H1 (cell line): ENCODE results near the gene PABPC1L. TPM values are rescaled to one million over a fixed set of nuclear protein-coding genes. Genes with fewer than 3 reads are reported as not detected.

ENCODE experiments used
- CHD1 ChIP-seq: IDR thresholded peaks from 2 replicates; pipeline ENCODE4 v1.6.1; 2012; ENCODE audit warnings: low read depth, low read length, improper control_type of control experiment
- CHD2 ChIP-seq: IDR thresholded peaks from 2 replicates; pipeline ENCODE4 v1.6.1; 2012; ENCODE audit warnings: low read length, improper control_type of control experiment
- EP300 ChIP-seq, 2 experiments: IDR thresholded peaks; 1 replicate in 1 of 2; 2 replicates in 1 of 2; pipeline ENCODE4 v1.6.1; 2011 to 2012; ENCODE audit warnings: low read depth in 2 of 2, low read length in 2 of 2, mild to moderate bottlenecking in 2 of 2, borderline replicate concordance in 1 of 2, inconsistent platforms in 1 of 2, moderate library complexity in 1 of 2
- JUN ChIP-seq: IDR thresholded peaks from 2 replicates; pipeline ENCODE4 v1.6.1; 2011; ENCODE audit warnings: low read depth, mild to moderate bottlenecking, improper control_type of control experiment, low read length
- JUND ChIP-seq: IDR thresholded peaks from 2 replicates; pipeline ENCODE4 v1.6.1; 2011; ENCODE audit warnings: mild to moderate bottlenecking, improper control_type of control experiment, low read length
- KDM1A ChIP-seq: fragments of 200-600, 300-600 bp; sonication (generic); IDR thresholded peaks from 2 replicates; pipeline ENCODE4 v1.7.1; 2016; ENCODE audit warnings: mild to moderate bottlenecking, low read length, borderline replicate concordance
- MAFK ChIP-seq: IDR thresholded peaks from 2 replicates; pipeline ENCODE4 v1.6.1; 2012; ENCODE audit warnings: low read depth, mild to moderate bottlenecking, improper control_type of control experiment, low read length
- SAP30 ChIP-seq: fragments of 300-600 bp; sonication (generic); IDR thresholded peaks from 2 replicates; pipeline ENCODE4 v1.7.1; 2012; ENCODE audit warnings: low read length, moderate library complexity, mild to moderate bottlenecking, inconsistent platforms; ENCODE audit not compliant: insufficient read depth, insufficient replicate concordance
- polyA plus RNA-seq, 7 experiments: library from polyadenylated mRNA; depleted of rRNA in 3 of 7; stranded (reverse) in 5 of 7; unstranded in 2 of 7; fragments of >200 nt in 5 of 7; fragments of 200-250 nt in 2 of 7; gene quantifications; 1 replicate in 5 of 7; 2 replicates in 1 of 7; 4 replicates in 1 of 7; pipeline versions ENCODE4 v1.2.1 to v1.2.3, GENCODE V29; 2011 to 2013; ENCODE audit warnings: missing spikeins in 2 of 7, mixed read lengths in 2 of 7
- total RNA-seq: library from RNA; stranded (reverse); fragmentation: NEBNext Ultra II Directional; extraction: Animal tissue kit (Norgen Biotek cat#: 25700); gene quantifications from 2 replicates; pipeline ENCODE4 v1.2.1, GENCODE V29; 2021

Gene PABPC1L
- total and polyA plus RNA-seq, 2 of the 8 experiments (the other 6 are each of a cell fraction or from before 2014, with no cell fraction given), result 61.1 to 108 TPM

GRCh38 chr20:44967207-44967807 is 57.4 kb downstream of the PABPC1L start (continued):
- TF ChIP-seq MAFK (no peak), JUN (no peak), CHD2 (no peak), EP300 (IDR thresholded peaks at IDR 0.05; ENCODE audit: borderline replicate concordance in 1 of 2, low read depth in 2 of 2, low read length in 2 of 2) (no peak), JUND (no peak), KDM1A (no peak), SAP30 (no peak), CHD1 (no peak)
